Limb (tissue), 2 donors: ENCODE measurements around the gene S1PR5.
A peak's percentile ranks its signal among the peaks of the same experiment; 100 is the strongest.
"Not testable (repeated sequence)": the region's sequence is repeated elsewhere in the genome, so short reads cannot be mapped to it uniquely, and the experiment has no call there.

Source experiments
- DNase-seq, 2 donors: peaks; one replicate each; pipeline ENCODE4 v3.0.0-alpha.2; 2016; ENCODE audit errors: extremely low spot score in 2 of 2

Gene S1PR5

GRCh38 chr19:10517361-10517759, at the start of gene S1PR5:
Gene S1PR5 (minus strand): TSS chr19:10517447. CDS start chr19:10515011, 2,436 bp downstream.
- DNase-seq = no peak

DNA sequence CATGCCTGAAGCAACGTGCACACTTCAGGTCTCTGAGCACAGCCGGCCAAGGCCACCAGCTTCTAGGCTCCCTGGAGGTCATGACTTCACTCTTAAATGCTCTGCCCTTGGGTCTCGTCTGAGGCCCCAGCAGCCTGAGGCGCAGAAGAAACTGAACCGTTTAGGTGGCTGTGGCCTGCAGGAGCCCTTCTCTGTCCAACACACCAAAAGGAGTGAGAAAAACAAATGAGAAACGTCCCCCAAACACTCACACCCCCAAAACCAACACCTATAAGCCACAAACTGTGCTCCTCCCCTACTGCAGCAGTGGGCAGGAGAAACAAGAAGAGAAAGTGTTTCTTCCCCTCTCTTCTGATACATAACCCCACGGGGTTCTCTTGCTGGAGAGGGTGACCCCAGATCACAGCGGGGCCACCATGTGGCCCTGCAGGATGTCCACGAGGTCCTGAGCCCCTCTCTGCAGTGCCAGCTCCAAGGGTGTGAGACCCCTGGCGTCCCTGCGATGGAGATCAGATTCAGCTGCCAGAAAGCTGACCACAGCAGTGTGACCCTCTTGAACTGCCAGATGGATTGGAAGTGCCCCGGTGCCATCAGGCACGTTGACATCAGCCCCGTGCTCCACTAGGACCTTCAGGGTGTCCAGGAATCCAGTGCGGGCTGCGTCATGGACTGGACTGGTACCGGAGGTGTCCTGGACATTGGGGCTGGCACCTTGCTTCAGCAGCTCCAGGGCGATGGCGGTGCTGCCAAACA, 49.6 kb upstream of the S1PR5 start:
- no peak for DNase-seq

DNA sequence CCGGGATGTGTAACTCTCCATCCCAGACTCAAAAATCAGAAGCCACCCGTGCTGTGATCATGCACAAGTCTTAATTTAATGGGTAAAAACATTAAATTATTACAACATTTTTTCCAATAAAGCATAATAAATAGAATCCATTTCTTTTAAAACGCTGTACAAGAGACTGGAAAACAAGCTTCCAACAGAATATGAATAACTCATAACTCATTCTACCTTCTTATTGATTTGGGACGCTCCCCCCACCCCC, 49.1 kb upstream of the S1PR5 start:
- DNase-seq = no peak

GRCh38 chr19:10565567-10566407, 48.5 kb upstream of the S1PR5 start, which contains the start of gene KRI1:
Gene KRI1 (minus strand): TSS chr19:10566010. CDS start chr19:10565999, 11 bp downstream.
- peak; percentile 99 for DNase-seq

DNA sequence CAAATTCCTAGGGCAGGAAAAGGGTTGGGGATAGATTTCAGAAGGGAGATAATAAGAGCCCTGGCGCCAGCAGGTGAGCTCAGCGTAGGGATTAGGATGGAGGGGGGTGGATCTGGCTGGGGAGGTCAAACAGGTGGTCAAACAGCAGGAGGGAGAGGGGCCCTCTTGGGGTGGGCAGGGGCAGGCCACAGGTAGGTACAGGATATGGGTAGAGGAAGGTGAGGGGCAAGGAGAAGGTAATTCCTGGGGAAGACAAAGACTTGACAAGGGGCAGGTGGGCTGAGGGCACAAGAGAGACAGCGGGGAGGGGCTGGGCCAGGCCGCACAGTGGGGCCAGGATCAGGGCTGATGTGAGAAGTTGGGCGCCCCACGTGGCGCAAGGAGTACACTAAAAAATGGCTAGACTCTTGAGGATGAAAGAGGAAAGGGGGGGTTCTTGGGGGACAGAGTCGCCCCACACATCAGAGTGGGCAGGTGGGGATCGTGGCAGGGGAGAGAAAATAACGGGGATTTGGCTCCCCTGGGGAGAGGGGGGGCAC, 47.9 kb upstream of the S1PR5 start:
- peak; percentile 45 to 65 for DNase-seq

DNA sequence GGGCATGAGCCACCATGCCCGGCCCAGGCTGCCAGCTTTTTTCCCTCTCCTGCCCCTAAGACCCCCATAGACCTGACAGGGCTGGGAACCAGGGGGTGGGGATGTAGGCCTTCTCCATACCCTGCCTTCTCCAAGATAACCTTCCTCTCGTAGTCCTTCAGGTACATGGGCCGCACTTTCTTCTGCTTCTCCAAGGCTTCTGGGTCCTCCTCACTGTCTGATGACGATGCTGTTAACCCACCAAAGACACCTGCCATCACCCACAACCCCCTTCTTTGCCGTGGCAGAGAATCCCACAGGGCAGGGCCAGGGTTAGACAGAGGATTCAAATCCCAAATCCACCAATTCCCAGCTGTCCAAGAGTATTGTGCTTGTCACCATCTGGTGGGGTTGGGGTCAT, 45.4 kb upstream of the S1PR5 start:
- DNase-seq = no peak

DNA sequence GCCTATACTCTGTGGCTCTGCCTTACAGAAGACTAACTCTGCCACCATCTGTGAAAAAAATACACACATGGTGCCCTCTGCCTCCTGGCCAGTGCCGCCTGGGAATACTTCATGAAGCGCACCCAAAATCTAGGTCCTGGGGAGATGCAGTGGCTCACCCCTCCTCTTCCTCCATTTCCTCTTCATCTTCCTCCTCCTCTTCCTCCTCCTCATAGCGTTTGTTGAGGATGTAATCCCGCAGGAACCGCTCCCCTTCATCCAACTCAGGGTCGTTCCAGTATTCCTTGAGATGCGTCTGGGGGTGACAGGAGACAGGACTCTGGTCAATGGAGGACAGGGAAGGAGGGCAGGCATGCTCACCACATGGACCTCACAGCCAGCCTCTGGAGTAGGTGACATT, 42.9 kb upstream of the S1PR5 start:
- DNase-seq = no peak

DNA sequence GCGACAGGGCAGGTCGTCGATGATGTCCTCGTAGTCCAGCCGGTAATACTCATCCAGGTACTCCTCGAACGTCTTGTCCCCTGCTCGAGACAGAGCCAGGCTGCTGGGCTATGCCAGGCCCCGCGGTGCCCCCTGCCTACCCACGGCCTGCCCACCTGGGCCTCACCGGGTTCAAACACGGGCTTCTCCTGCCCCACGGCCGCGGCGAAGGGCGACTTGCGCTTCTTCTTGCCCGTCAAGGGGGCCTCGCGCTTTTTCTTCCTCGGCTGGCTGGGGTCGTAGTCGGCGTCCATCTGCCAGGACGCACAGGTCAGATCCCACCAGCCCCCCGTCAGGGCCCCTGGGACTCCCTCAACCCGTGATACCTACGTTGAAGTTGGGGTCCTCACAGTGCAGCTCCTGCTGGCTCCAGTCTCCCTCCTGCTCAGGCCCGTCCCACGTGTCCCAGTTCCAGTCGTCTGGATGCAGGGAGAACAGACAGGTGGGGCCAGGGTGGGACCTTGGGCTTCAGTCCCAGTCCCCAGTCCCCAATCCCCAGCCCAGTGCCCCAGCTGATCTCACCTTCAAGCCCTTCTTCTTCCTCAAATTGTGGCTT, 40.5 kb upstream of the S1PR5 start:
- DNase-seq = no peak

DNA sequence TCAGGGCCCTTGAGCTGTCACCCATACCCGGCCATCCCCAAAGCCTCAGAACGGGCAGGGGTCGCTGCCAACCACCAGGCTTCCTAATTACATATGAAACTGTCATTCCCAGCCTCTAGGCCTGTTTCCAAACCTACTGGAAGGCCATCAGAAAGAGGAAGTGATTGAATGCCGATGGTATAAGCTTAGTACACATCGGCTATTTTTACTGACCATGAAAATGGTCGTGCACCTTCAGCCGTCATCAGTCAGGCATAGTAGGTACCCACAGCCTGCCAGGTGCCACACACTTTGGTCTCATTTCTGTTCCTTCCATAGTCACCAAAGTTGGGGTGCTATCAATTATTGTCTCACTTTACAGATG, 38.3 kb upstream of the S1PR5 start:
- no peak for DNase-seq

DNA sequence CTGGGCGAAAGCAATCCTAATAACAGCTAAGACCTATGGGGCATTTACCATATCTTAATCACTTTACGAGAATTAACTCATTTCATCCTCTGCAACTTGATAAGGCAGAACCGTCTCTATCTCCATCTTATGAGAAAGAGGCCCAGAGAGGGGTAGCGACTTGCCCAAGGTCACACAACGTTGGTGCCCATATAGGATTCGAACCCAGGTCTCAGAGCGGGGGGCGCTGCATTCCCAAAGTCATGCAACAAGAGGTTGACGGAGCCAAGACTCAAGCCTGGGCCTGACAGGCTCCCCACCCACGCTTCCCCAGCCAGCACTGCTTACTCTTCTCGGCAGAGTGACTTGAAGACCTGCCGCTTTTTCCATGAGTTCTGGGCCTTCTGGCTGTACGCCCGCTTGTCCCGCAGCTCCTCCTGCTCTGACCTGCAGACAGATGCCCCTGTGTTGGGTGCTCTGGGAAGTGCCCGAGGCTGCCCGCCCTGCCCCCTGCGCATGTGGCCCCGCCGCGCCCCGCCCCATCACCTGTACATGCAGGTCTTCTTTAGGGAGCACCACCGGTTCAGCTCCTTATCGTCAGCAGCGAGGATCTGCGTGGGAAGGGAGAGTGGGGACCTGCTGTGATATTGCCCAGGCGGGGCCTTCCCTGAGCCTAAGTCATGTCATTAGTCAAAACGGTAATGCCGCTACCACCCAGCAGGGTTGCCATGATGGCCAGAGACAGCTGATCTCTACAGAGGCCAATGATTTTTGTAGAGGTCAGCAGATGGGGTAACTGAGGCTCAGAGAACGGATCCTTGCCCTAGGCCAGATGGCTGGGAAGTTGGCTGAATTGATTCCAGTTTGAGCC, 37.7 kb upstream of the S1PR5 start:
- DNase-seq = no peak

- DNase-seq = no peak
Observed at GRCh38 chr19:10553943-10554381, 36.7 kb upstream of the S1PR5 start.

DNA sequence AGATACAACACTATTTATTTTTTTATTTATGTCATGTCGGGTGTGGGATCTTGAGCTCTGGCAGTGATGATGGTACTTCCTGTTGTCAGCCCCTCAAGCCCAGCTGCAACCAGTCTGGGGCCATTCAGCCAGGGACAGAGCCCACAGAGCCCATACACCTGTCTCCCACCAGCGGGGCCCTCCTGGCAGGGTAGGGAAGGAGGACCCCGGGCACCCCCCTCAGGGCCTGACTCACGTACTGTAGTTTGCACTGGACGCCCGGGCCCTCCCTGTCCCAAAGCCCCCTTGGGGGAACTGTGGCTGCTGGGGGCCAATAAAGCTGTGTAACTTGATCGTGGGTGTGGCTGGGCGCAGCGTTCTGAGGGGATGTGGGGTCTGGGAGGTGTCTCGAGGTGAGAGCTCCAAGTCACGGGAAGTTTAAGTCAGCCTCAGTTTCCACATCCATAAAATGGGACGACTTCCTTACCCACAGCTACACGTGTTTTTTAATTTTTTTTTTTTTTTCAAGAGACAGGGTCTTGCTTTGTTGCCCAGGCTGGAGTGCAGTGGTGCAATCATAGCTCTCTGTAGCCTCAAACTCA, 35.9 kb upstream of the S1PR5 start:
- no peak for DNase-seq

GRCh38 chr19:10552510-10553053, 35.3 kb upstream of the S1PR5 start:
- no peak for DNase-seq

GRCh38 chr19:10551698-10552301, 34.6 kb upstream of the S1PR5 start:
- DNase-seq = no peak

GRCh38 chr19:10551006-10551405, 33.8 kb upstream of the S1PR5 start:
- DNase-seq = not testable (repeated sequence)

GRCh38 chr19:10550336-10550735, 33.1 kb upstream of the S1PR5 start:
- DNase-seq = no peak

DNA sequence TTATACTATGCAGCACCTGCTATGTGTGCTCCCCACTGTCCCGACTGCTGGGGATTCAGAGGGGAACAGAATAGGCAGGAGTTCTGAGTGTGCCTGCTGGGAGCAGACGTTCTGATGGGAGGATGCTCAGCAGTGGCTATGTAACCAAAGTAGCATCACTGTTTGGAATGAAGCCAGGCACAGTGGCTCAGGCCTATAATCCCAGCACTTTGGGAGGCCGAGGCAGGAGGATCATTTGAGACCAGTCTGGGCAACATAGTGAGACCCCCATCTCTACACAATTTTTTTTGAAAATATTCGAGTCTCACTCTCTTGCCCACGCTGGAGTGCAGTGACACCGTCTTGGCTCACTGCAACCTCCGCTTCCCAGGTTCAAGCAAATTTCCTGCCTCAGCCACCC, 32.5 kb upstream of the S1PR5 start:
- no peak for DNase-seq

DNA sequence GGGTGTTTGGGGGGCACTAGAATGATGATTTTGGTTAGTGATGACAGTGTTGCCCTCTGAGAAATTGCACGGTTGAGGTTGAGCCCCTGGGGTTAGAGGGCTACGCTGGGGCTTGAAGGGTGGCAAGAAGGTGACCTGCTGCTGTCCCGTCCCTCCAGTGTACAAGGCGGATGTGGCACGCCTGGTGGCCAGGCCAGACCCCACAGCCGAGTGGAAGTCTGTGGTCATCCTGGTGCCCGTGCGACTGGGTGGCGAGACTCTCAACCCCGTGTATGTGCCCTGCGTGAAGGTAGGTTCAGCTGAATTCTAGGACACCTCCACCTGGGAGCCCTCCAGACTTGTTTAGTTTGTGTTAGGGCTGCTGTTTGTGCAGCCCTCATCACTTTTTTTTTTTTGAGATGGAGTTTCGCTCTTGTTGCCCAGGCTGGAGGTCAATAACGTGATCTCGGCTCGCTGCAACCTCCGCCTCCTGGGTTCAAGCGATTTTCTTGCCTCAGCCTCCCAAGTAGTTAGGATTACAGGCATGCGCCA, 31.6 kb upstream of the S1PR5 start:
- DNase-seq = no peak

DNA sequence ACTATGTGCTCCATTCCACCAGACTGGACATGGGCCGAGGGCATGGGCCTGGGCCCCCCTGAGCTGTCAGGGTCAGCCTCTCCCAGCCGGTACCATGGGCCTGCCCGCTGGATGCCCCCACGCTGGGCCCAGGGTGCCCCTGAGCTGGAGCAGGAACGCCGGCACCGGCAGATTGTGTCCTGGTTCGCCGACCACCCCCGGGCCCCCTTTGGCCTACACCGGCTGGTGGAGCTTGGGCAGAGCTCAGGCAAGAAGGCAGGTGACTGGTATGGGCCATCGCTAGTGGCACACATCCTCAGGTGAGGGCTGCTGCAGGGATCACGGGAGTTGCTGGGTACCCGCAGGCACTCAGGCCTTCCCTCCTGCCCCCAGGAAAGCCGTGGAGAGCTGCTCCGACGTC, 29.6 kb upstream of the S1PR5 start:
- DNase-seq = no peak

GRCh38 chr19:10544753-10545251, 27.6 kb upstream of the S1PR5 start:
- no peak for DNase-seq
